Measurements from ENCODE around the gene LIX1L. TPM values are rescaled to one million over a fixed set of nuclear protein-coding genes. Genes with fewer than 3 reads are reported as not detected.

LIX1L gene
- polyA plus RNA-seq, 2 of the 4 experiments (the other 2 are of a cell fraction), result 10.5 to 35.8 TPM

GRCh38 chr1:145983960-145984830, 26.4 kb upstream of the LIX1L start:
- Histone ChIP-seq H3K9me3 (no peaks in the 10 kb centered on the region), H3K4me2 (no peak overlapping the region), H3K4me1 (peaks cover 17% of the 10 kb centered on the region; the same call in 2 of the 3 replicates), H3K4me3 (no peak overlapping the region), H3K27ac (no peak overlapping the region)
- WGBS (ENCODE audit: missing lambda C conversion rate), result 84% methylated on average over 12 of the region's 12 CpGs
- POLR2A ChIA-PET, result no interaction called here
- CTCF ChIA-PET, result interaction anchor here (1.4 to 24.2 kb wide), 4 partner anchors 8 to 74 kb away, joined by 3 to 566 read pairs (median 76); partner anchors contain the start of genes HJV, ITGA10 and TXNIP
- no peak for DNase-seq (ENCODE audit: low read depth in 1 of 2, low spot score in 1 of 2)
- ATAC-seq, result no peak
- FAIRE-seq, result no peak
- TF ChIP-seq GATA3 (IDR thresholded peaks at IDR 0.05; ENCODE audit: borderline replicate concordance) (no peak), SMC3 (IDR thresholded peaks at IDR 0.05) (no peak), HOXA7 (CRISPR knock-in tag; IDR thresholded peaks at IDR 0.05) (no peak), HOXB13 (CRISPR knock-in tag; IDR thresholded peaks at IDR 0.05; ENCODE audit: low read depth) (no peak), BHLHE40 (IDR thresholded peaks at IDR 0.05; ENCODE audit: low read depth, low read length) (no peak), CHD4 (IDR thresholded peaks at IDR 0.05; ENCODE audit: borderline replicate concordance) (no peak), CEBPB (IDR thresholded peaks at IDR 0.05) (no peak), PHF8 (IDR thresholded peaks at IDR 0.05; ENCODE audit: borderline replicate concordance, low read depth) (no peak), MAZ (IDR thresholded peaks at IDR 0.05; ENCODE audit: borderline replicate concordance, low read depth, low read length) (no peak), POLR2AphosphoS2 (conservative IDR thresholded peaks at IDR 0.05; ENCODE audit: low read length) (no peak), PBX3 (IDR thresholded peaks at IDR 0.05) (no peak), HES2 (IDR thresholded peaks at IDR 0.05) (no peak), HDAC2 (IDR thresholded peaks at IDR 0.05) (no peak), ELK1 (IDR thresholded peaks at IDR 0.05; ENCODE audit: low read depth, low read length) (no peak), NFE2L2 (conservative IDR thresholded peaks at IDR 0.05; ENCODE audit: low read length) (no peak), MAFK (IDR thresholded peaks at IDR 0.05; ENCODE audit: partially characterized antibody) (no peak), EHF (CRISPR knock-in tag; IDR thresholded peaks at IDR 0.05) (no peak)

- no peaks in the 10 kb centered on the region for H3K9me3 ChIP-seq
- DNase-seq (ENCODE audit: low read depth in 1 of 2, low spot score in 1 of 2), result no peak
- TF ChIP-seq CEBPB (IDR thresholded peaks at IDR 0.05), result no peak
- TF ChIP-seq NR3C1 (IDR thresholded peaks at IDR 0.05), result no peak
- no peak for TF ChIP-seq NPAS2 (CRISPR knock-in tag; IDR thresholded peaks at IDR 0.05; ENCODE audit: borderline replicate concordance)
- no peak for TF ChIP-seq HOXB13 (CRISPR knock-in tag; IDR thresholded peaks at IDR 0.05; ENCODE audit: low read depth)
- TF ChIP-seq RAD21 (conservative IDR thresholded peaks at IDR 0.05 in 1 of 2, IDR thresholded peaks at IDR 0.05 in 1 of 2), result no peak
- no peak for TF ChIP-seq CHD4 (IDR thresholded peaks at IDR 0.05; ENCODE audit: borderline replicate concordance)
- TF ChIP-seq EHMT2 (IDR thresholded peaks at IDR 0.05; ENCODE audit: low read depth), result no peak
- TF ChIP-seq ZSCAN20 (CRISPR knock-in tag; IDR thresholded peaks at IDR 0.05), result no peak
- no peak for TF ChIP-seq JUNB (IDR thresholded peaks at IDR 0.05)
- no peak for TF ChIP-seq JUN (IDR thresholded peaks at IDR 0.05)
- TF ChIP-seq ELK1 (IDR thresholded peaks at IDR 0.05; ENCODE audit: low read depth, low read length), result no peak
- no peak for TF ChIP-seq HOXB5 (CRISPR knock-in tag; IDR thresholded peaks at IDR 0.05)
- TF ChIP-seq BCL3 (IDR thresholded peaks at IDR 0.05), result no peak
- TF ChIP-seq SMC3 (IDR thresholded peaks at IDR 0.05), result no peak
- no peak for TF ChIP-seq TFCP2L1 (CRISPR knock-in tag; IDR thresholded peaks at IDR 0.05)
- no peak for TF ChIP-seq RNF2 (IDR thresholded peaks at IDR 0.05; ENCODE audit: borderline replicate concordance, low read depth)
- TF ChIP-seq HEYL (CRISPR knock-in tag; IDR thresholded peaks at IDR 0.05), result no peak
- TF ChIP-seq HDAC2 (IDR thresholded peaks at IDR 0.05), result no peak
- ATAC-seq, result no peak
- no peak overlapping the region for H3K4me3 ChIP-seq
- FAIRE-seq, result no peak
- 75% methylated on average over 1 of the region's 1 CpG for WGBS (ENCODE audit: missing lambda C conversion rate)
- H3K4me1 ChIP-seq, result peaks cover 22% of the 10 kb centered on the region; the same call in 2 of the 3 replicates
- CTCF ChIA-PET, result interaction anchor here (1.4 to 24.2 kb wide), 4 partner anchors 8 to 56 kb away, joined by 4 to 566 read pairs (median 76); partner anchors contain the start of genes HJV, RBM8A and TXNIP
- POLR2A ChIA-PET, result no interaction called here
- H3K27ac ChIP-seq, result no peak overlapping the region
- no peak overlapping the region for H3K4me2 ChIP-seq
Observed at GRCh38 chr1:145983206-145983675, 25.4 kb upstream of the LIX1L start.

All from A549 (cell line).